Breast epithelium (tissue), 4 donors: ENCODE data around the gene SYNPO. TPM values are rescaled to one million over a fixed set of nuclear protein-coding genes. Genes with fewer than 3 reads are reported as not detected.
A peak's percentile ranks its signal among the peaks of the same experiment; 100 is the strongest.

Experiments used
- DNase-seq, 2 donors: peaks; one replicate each; pipeline ENCODE4 v3.0.0-alpha.2; 2019; ENCODE audit warnings: low spot score in 2 of 2
- H3K27ac ChIP-seq, 2 donors: fragments of 200-600 bp; sonication (generic) in 1 of 2; one replicate each; pipeline ENCODE4 v1.5.1; 2016 to 2019; ENCODE audit warnings: mild to moderate bottlenecking in 1 of 2
- H3K27me3 ChIP-seq, 2 donors: fragments of 200-600 bp; sonication (generic) in 1 of 2; one replicate each; pipeline versions ENCODE4 v1.5.1 to v1.6.0; 2017 to 2019; ENCODE audit warnings: control low read depth in 1 of 2, mild to moderate bottlenecking in 1 of 2
- H3K36me3 ChIP-seq: fragments of 200-600 bp; one replicate; pipeline ENCODE4 v1.5.1; 2019
- H3K4me1 ChIP-seq, 2 donors: fragments of 200-600 bp; sonication (generic); one replicate each; pipeline ENCODE4 v1.5.1; 2016 to 2019; ENCODE audit warnings: control low read depth in 1 of 2
- H3K4me3 ChIP-seq, 3 donors: fragments of 200-600 bp; sonication (generic); 1 replicate in 2 of 3; 2 replicates in 1 of 3; pipeline ENCODE4 v1.5.1; 2016 to 2019; ENCODE audit warnings: mild to moderate bottlenecking in 3 of 3, moderate library complexity in 2 of 3
- H3K9me3 ChIP-seq, 2 donors: fragments of 200-600 bp; sonication (generic) in 1 of 2; one replicate each; pipeline ENCODE4 v1.5.1; 2016 to 2019; ENCODE audit warnings: control low read depth in 1 of 2
- CTCF ChIP-seq, 3 donors: fragments of 450-650 bp; IDR thresholded peaks; one replicate each; pipeline ENCODE4 v1.5.1; 2016 to 2017; ENCODE audit warnings: antibody characterized with exemption in 3 of 3, mild to moderate bottlenecking in 3 of 3, moderate library complexity in 3 of 3
- POLR2A ChIP-seq: fragments of 450-650 bp; IDR thresholded peaks from one replicate; pipeline ENCODE4 v1.6.1; 2016; ENCODE audit warnings: antibody characterized with exemption, mild to moderate bottlenecking, moderate library complexity
- POLR2AphosphoS5 ChIP-seq, 3 donors: sonication (generic); formaldehyde crosslinking; IDR thresholded peaks; one replicate each; pipeline ENCODE4 v1.6.1; 2017; ENCODE audit warnings: antibody characterized with exemption in 3 of 3
- intact Hi-C: fragments of 100-400 bp; cut with DNase I; formaldehyde crosslinking; loops from one replicate; pipeline ENCODE4 v1.15.1; 2023; ENCODE audit warnings: low total_unique reads
- total RNA-seq, 3 donors: library from RNA; depleted of rRNA; stranded (reverse); fragments of >200 nt; gene quantifications; one replicate each; pipeline ENCODE4 v1.1.0, GENCODE V29; 2016

The SYNPO gene
- total RNA-seq, 3 donors from 2014 or later: 6.3 to 22.4 (median 15.4) TPM

- Histone ChIP-seq H3K27ac (peak overlapping the region; percentile 29 to 73), H3K9me3 (no peaks in the 10 kb centered on the region), H3K4me1 (peaks cover 4 to 27% of the 10 kb centered on the region in 2 donors), H3K27me3 (no peaks in the 10 kb centered on the region), H3K4me3 (no peak overlapping the region), H3K36me3 (no peaks in the 10 kb centered on the region)
- DNase-seq: no peak
- no peak for TF ChIP-seq POLR2A
- TF ChIP-seq CTCF (IDR thresholded peaks at IDR 0.05): no peak
- TF ChIP-seq POLR2AphosphoS5 (IDR thresholded peaks at IDR 0.05): no peak
- intact Hi-C loops: loop anchor here (10.0 kb wide), 1 partner anchor 1155 kb away; no protein-coding TSS in a partner anchor
These were observed 20.9 kb upstream of the SYNPO start for GRCh38 chr5:150619359-150620230.

GRCh38 chr5:150621301-150621700 lies 19.2 kb upstream of the SYNPO start:
- intact Hi-C loops: loop anchor here (10.0 kb wide), 1 partner anchor 1156 kb away; no protein-coding TSS in a partner anchor
- Histone ChIP-seq H3K4me1 (peaks cover 0 to 10% of the 10 kb centered on the region in 2 donors), H3K27ac (peak overlapping the region in 1 of 2 donors; percentile 33), H3K4me3 (no peak overlapping the region), H3K9me3 (no peaks in the 10 kb centered on the region), H3K36me3 (no peaks in the 10 kb centered on the region), H3K27me3 (no peaks in the 10 kb centered on the region)
- no peak for TF ChIP-seq POLR2AphosphoS5 (IDR thresholded peaks at IDR 0.05)
- TF ChIP-seq POLR2A: no peak
- TF ChIP-seq CTCF (IDR thresholded peaks at IDR 0.05): no peak
- no peak for DNase-seq

GRCh38 chr5:150622157-150622556 lies 18.3 kb upstream of the SYNPO start:
- Histone ChIP-seq H3K4me1 (peaks cover 0 to 3% of the 10 kb centered on the region in 2 donors), H3K27me3 (no peaks in the 10 kb centered on the region), H3K9me3 (no peaks in the 10 kb centered on the region), H3K27ac (peak overlapping the region in 1 of 2 donors; percentile 38), H3K36me3 (no peaks in the 10 kb centered on the region), H3K4me3 (no peak overlapping the region)
- intact Hi-C loops: loop anchor here (10.0 kb wide), 1 partner anchor 1157 kb away; no protein-coding TSS in a partner anchor
- no peak for DNase-seq
- TF ChIP-seq POLR2A (no peak), POLR2AphosphoS5 (IDR thresholded peaks at IDR 0.05) (no peak), CTCF (IDR thresholded peaks at IDR 0.05) (no peak)

DNA sequence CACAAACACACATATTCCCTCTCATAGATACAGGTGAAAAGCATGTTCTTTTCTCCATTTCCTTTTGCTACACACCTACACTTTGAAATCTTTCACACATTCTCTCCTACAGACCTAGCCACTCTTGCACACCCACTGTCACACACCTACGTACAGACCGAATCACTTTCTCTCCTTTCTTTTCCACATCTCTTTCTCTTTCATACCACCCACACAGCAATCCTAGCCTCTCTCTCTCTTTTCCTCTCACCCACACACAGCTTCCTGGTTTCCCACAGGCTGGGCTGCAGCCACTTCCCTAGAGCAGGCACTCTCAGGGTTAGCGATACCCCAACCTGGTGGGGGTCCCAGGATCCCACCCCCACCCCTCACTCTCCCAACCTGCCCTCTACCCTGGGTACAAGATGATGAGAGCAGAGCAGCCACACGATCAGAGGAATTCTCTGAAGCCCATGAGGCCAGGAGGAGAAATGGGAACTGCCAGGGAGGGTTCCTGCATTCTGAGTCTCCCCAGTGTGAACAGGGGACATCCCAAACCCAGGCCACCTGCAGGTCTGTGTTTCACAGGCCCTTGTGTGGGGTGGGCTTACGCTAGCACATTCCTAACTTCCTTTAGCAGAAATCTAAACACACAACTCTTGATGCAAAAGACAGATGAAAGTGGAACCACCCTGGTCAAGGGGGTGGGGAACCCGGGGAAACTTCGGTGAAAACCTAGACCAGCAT lies 17.1 kb upstream of the SYNPO start:
- TF ChIP-seq POLR2AphosphoS5 (IDR thresholded peaks at IDR 0.05) (no peak), CTCF (IDR thresholded peaks at IDR 0.05) (no peak), POLR2A (no peak)
- DNase-seq: no peak
- H3K4me3 ChIP-seq: no peak overlapping the region
- no peaks in the 10 kb centered on the region for H3K27me3 ChIP-seq
- H3K9me3 ChIP-seq: no peaks in the 10 kb centered on the region
- H3K36me3 ChIP-seq: no peaks in the 10 kb centered on the region
- peaks cover 0 to 3% of the 10 kb centered on the region in 2 donors for H3K4me1 ChIP-seq
- H3K27ac ChIP-seq: peak overlapping the region in 1 of 2 donors; percentile 95
- intact Hi-C loops: loop anchor here (10.0 kb wide), 1 partner anchor 1159 kb away; no protein-coding TSS in a partner anchor
